ENCODE data around the gene RO60.

The RO60 gene

DNA sequence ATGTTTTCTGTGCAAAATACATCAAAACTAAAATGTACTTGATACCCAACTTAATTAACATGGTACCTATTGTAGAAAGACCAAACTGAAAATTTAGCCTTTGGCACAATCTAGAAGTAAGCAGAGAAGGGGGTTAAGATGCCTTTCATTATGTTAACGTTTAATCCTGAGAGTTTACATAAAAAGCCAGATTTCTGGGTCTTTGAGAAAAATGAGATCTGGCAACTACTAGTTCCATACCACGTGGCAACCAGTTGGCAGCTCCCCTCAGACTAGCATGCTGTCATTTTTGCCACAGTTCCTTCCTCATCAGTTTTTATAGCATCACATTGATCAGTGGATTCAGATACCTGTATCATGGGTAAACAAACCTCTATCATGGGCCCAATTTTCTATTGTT lies 1.5 kb downstream of the RO60 start:
- DNase-seq (ENCODE audit: low read depth): no peak

DNA sequence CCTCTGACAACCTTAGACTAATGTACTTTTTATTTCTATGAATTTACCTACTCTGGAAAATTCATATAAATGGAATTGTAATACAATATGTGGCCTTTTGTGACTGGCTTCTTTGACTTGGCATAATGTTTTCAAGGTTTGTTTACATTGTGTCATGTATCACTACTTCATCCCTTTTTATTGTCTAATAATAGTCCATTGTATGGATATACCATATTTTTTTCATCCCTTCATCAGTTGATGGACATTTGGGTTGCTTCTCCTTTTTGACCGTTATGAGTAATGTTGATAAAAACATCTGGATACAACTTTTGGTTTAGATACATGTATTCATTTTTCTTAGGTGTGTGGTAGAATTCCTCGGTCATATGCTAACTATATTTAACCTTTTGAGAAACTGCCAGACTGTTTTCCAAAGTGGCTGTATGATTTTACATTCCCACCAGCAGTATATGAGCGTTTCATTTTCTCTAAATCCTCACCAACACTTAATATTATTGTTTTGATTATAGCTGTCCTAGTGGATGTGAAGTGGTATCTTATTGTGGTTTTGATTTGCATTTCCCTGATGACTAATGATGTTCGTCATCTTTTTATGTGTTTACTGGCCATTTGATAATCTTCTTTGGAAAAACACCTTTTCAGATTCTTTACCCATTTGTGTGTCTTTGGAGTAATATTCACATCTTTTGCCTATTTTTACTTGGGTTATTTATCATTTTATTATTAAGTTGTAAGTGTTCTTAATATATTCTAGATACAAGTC lies 3.5 kb downstream of the RO60 start:
- no peak for DNase-seq (ENCODE audit: low read depth)

DNA sequence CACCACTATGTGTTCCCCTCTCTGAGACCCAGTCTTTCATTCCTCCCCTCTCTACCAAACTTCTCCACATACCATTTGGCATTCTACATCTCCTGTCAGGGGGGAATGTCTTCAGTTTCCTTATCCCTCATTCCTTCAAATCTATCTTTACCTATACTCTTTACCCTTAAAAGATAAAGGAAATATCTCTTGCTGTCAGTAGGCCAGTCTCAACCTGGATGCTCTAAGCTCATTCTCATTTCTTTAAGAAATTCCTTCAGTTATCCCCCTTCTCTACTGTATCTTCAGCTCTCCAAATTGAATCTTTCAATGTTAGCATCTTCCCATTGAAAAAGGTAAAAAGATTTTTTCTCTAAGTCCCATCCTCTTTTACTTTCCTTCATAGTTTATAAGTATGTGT lies 6.5 kb downstream of the RO60 start:
- no peak for DNase-seq (ENCODE audit: low read depth)

GRCh38 chr1:193066606-193067005 lies 7.2 kb downstream of the RO60 start:
- DNase-seq (ENCODE audit: low read depth): no peak

- DNase-seq (ENCODE audit: low read depth): no peak
Observed at GRCh38 chr1:193068013-193068412, 8.6 kb downstream of the RO60 start.

- no peak for DNase-seq (ENCODE audit: low read depth)
Observed at GRCh38 chr1:193069748-193070385, 10.5 kb downstream of the RO60 start.

DNA sequence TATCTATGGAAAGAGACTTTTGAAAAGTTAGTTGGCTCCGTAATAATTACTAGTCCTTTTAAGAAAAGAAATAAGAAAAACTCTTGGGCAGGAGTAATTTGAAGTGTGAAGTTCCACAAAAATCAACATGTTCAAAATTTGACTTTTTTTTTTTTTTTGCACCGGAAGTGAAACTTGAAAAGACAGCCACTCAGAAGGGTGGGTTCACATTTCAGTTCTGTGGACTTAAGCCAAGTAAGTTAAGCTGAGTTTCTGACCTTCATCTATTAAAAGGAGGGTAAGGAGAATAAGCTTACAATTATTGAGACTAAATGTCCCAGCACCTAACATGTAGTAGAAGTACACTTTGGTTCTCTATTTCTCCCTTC lies 11.0 kb downstream of the RO60 start:
- DNase-seq (ENCODE audit: low read depth): no peak

GRCh38 chr1:193070942-193071341 lies 11.5 kb downstream of the RO60 start:
- peak; percentile 46 for DNase-seq (ENCODE audit: low read depth)

DNA sequence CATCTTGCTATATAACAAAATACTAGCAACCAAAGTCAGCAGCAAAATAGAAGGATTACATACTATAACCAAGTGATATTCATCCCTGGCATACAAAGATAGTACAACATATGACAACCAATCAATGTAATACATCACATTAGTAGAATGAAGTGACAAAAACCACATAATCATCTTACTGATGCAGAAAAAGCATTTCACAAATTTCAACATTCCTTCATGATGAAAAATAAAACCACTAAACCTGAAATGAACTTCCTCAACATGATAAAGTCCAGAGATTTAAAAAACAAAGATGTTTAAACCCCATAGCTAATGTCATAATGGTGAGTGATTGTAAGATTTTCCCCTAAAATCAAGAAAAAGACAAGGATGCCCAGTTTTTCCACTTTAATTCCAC lies 18.6 kb downstream of the RO60 start:
- no peak for DNase-seq (ENCODE audit: low read depth)

GRCh38 chr1:193079187-193079586 lies 19.8 kb downstream of the RO60 start:
- DNase-seq (ENCODE audit: low read depth): no peak

DNA sequence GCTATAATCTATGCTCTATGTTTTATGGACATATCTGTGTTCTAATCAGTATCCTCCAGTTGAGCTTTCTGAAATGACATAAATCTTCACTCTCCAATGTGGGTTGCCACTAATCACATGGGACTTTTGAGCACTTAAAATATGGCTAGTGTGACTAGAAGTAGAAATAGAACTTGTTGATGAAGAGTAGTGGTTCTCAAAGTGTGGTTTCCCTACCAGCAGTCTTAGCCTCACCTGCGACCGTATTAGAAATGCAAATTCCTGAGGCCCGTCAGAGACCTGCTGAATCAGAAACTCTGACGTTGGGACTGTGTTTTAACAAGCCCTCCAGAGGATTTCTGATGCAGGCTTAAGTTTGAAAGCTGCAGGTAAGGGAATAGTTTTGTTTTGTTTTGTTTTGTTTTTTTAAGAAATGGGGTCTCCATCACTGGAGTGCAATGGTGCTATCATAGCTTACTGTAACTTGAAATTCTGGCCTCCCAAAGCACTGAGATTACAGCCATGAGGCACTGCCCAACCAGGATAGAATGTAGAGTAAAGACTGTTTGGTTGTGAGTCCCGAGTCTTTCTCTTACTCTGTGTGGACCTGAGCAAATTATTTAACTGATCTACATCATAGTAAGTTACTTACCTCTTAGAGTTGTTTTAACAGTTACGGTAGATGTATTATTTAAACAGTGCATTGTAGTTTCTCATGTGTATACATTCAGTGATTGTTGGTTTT lies 24.1 kb downstream of the RO60 start:
- no peak for DNase-seq (ENCODE audit: low read depth)

- DNase-seq (ENCODE audit: low read depth): no peak
Observed at GRCh38 chr1:193085263-193085662, 25.9 kb downstream of the RO60 start.

DNA sequence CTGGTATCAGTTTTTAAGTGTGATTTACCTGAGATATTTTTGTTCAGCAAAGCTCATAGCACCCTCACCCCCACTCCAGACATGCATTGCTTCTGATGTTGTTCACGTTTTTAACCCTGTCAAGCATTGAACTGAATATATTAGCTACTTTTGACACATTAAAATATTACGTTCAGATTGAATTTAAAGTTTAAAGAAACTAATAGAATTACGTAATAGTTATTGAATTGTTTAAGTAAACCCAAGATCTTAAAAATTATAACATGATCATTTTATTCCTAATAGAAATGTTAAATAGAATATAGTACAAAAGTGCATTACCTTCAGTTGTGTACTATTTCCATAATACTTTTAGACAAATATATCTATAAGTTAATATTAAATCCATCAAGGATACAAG lies 26.9 kb downstream of the RO60 start:
- no peak for DNase-seq (ENCODE audit: low read depth)

GRCh38 chr1:193087893-193088292 lies 28.5 kb downstream of the RO60 start:
- DNase-seq (ENCODE audit: low read depth): no peak

GRCh38 chr1:193090865-193091264 lies 31.5 kb downstream of the RO60 start:
- no peak for DNase-seq (ENCODE audit: low read depth)

- no peak for DNase-seq (ENCODE audit: low read depth)
Observed at GRCh38 chr1:193094112-193094511, 34.7 kb downstream of the RO60 start.

DNA sequence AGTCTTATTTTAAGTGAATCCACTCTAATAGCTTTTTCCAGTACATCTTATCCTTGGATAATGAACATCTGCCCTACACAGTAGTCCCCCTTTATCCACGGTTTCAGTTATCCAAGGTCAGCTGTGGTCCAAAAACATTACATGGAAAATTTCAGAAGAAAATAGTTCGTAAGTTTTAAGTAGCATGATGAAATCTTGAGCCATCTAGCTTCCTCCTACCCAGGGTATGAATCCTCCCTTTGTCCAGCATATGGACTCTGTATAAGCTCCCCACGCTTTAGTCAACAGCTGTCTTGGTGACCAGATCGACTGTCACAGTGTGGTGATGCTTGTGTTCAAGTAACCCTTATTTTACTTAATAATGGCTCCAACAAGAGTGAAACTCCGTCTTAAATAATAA lies 43.2 kb downstream of the RO60 start:
- DNase-seq (ENCODE audit: low read depth): no peak

GRCh38 chr1:193103759-193104501 lies 44.5 kb downstream of the RO60 start:
- no peak for DNase-seq (ENCODE audit: low read depth)

GRCh38 chr1:193104502-193104906 lies 45.1 kb downstream of the RO60 start:
- peak; percentile 36 for DNase-seq (ENCODE audit: low read depth)

GRCh38 chr1:193104907-193105820 lies 45.8 kb downstream of the RO60 start, which contains the start of gene GLRX2:
GLRX2 (minus strand) TSS chr1:193105414; CDS start chr1:193105382, 32 bp downstream.
- peak; percentile 75 for DNase-seq (ENCODE audit: low read depth)

DNA sequence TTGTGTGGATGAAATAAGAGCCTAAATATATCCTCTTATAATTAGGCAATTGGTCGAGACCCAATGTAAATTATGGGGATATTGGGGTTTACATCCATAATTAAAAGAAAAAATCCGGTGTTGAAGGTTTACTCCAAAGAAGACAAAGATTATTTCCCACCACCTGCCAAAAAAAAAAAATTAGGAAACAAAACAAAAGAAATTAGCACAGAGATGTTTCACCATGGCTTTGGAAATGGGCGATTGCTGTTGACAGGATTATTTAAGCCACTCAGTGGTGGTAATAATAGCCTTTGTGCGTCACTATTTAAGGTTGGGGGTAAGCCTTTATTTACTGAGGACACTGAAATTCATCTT lies 46.4 kb downstream of the RO60 start:
- DNase-seq (ENCODE audit: low read depth): no peak

All from CMK (cell line).